GM12892 (cell line): ENCODE results near the gene ARHGAP22.

Experiments
- POLR2A ChIP-seq: IDR thresholded peaks from 2 replicates; pipeline ENCODE4 v1.6.1; 2011; ENCODE audit warnings: low read depth, low read length, control low read depth
- POLR2AphosphoS5 ChIP-seq: IDR thresholded peaks from 2 replicates; pipeline ENCODE4 v1.6.1; 2011; ENCODE audit warnings: low read depth, low read length, control low read depth
- TAF1 ChIP-seq: IDR thresholded peaks from 2 replicates; pipeline ENCODE4 v1.6.1; 2011; ENCODE audit warnings: low read depth, mild to moderate bottlenecking, control low read depth, low read length, borderline replicate concordance

GRCh38 chr10:48517482-48517881 lies 87.4 kb downstream of the ARHGAP22 start:
- no peak for TF ChIP-seq TAF1
- no peak for TF ChIP-seq POLR2A
- TF ChIP-seq POLR2AphosphoS5, result no peak
